Mucosa of gallbladder (tissue), 1 donor: ENCODE results near the gene GTF2F1. TPM values are rescaled to one million over a fixed set of nuclear protein-coding genes. Genes with fewer than 3 reads are reported as not detected.
"Not testable (repeated sequence)": the region's sequence is repeated elsewhere in the genome, so short reads cannot be mapped to it uniquely, and the experiment has no call there.

Experiments
- DNase-seq: peaks from one replicate; pipeline ENCODE4 v3.0.0-alpha.2; 2020; ENCODE audit warnings: low spot score
- total RNA-seq: library from RNA; stranded (reverse); gene quantifications from one replicate; pipeline ENCODE4 v1.2.1, GENCODE V29; 2021
- donor health status: DM: no; HTN: no; CAD: no.

GTF2F1 gene
- total RNA-seq, 1 donor from 2014 or later: 66.8 TPM

GRCh38 chr19:6355321-6356040 is 37.5 kb downstream of the GTF2F1 start:
- not testable (repeated sequence) for DNase-seq

- no peak for DNase-seq
Observed at GRCh38 chr19:6354098-6354674, 38.8 kb downstream of the GTF2F1 start.

- no peak for DNase-seq
Observed at GRCh38 chr19:6352381-6353165, 40.4 kb downstream of the GTF2F1 start.

DNA sequence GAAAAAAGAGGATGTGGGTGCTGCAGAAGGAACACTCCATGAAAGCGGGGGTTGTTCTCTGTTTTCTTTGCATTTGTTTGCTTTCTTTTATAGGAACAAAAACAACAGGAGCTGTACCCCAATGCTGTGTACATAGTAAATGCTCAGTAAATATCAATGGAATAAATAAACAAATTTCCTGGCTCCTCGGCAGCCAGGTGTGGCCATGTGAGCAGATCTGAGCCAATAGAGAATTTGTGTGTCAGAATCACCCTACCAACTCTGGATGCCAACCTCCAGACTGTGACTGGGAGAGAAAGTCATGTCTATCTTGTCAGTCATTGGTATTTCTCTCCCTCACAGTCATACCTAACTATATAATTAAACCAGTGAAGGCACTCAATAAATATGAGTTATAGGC is 42.3 kb downstream of the GTF2F1 start:
- no peak for DNase-seq

GRCh38 chr19:6349271-6349670 is 43.7 kb downstream of the GTF2F1 start:
- not testable (repeated sequence) for DNase-seq

- DNase-seq: no peak
Observed at GRCh38 chr19:6343462-6343861, 49.5 kb downstream of the GTF2F1 start.

GRCh38 chr19:6340493-6341201 is 52.3 kb downstream of the GTF2F1 start:
- no peak for DNase-seq

GRCh38 chr19:6334490-6335285 is 58.3 kb downstream of the GTF2F1 start:
- no peak for DNase-seq

DNA sequence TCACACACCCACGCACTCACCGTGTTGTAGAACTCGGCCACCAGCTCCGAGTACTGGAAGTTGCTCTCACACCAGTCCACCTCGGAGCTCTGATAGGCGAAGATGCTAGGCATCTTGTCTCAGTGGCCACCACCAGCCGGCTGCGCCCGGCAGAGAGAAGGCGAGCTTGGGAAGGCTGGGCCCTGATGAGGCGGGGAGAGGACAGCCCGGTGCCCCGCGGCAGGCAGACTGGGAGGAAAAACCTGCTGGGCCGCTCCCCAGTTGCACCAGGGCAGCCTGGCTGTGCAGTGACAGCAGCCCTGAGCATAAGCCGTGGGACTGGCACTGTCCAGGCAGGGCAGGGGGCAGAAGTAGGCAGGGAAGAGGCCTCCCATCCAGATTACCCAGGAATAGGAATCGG is 59.5 kb downstream of the GTF2F1 start, which contains the start of gene ACER1:
ACER1 (minus strand) TSS at position 174 of the 400 bp plus-strand sequence; CDS start at position 113, 61 bp downstream.
- DNase-seq: no peak

Other genes with a start within 250 kb of the GTF2F1 start
- gene MLLT1, start 113.2 kb downstream of the GTF2F1 start, total RNA-seq: 67.5 TPM
- gene ACER1, start 59.6 kb downstream of the GTF2F1 start, total RNA-seq: 0.14 TPM
- 75.5 TPM for gene CLPP, start 31.6 kb downstream of the GTF2F1 start, total RNA-seq
- 91.5 TPM for gene ALKBH7, start 20.4 kb downstream of the GTF2F1 start, total RNA-seq
- 4.5 TPM for gene PSPN, start 17.2 kb downstream of the GTF2F1 start, total RNA-seq
- gene KHSRP, start 31.6 kb upstream of the GTF2F1 start, total RNA-seq: 201 TPM
- 0.72 TPM for gene SLC25A41, start 40.6 kb upstream of the GTF2F1 start, total RNA-seq
- 101 TPM for gene SLC25A23, start 66.6 kb upstream of the GTF2F1 start, total RNA-seq
- 75.9 TPM for gene CRB3, start 71.1 kb upstream of the GTF2F1 start, total RNA-seq
- gene DENND1C, start 88.6 kb upstream of the GTF2F1 start, total RNA-seq: 8.0 TPM
- gene TUBB4A, start 109.1 kb upstream of the GTF2F1 start, total RNA-seq: 1.8 TPM
- 1.2 TPM for gene TNFSF9, start 137.9 kb upstream of the GTF2F1 start, total RNA-seq
- not detected for gene CD70, start 198.0 kb upstream of the GTF2F1 start, total RNA-seq